Uterus (tissue), 2 donors: ENCODE results near the gene AREL1.

Source experiments
- POLR2A ChIP-seq, 2 donors: fragments of 450-650 bp; IDR thresholded peaks; one replicate each; pipeline ENCODE4 v1.6.1; 2016; ENCODE audit warnings: antibody characterized with exemption in 2 of 2, mild to moderate bottlenecking in 1 of 2, moderate library complexity in 1 of 2
- TF ChIP-seq, protein P1 (sequence below), 4 experiments: fragments of 200-600 bp in 2 of 4; fragments of 450-650 bp in 2 of 4; sonication (generic) in 2 of 4; IDR thresholded peaks; one replicate each; pipeline ENCODE4 v1.5.1; 2016 to 2019; ENCODE audit warnings: antibody characterized with exemption in 4 of 4, mild to moderate bottlenecking in 2 of 4, moderate library complexity in 1 of 4

DNA sequence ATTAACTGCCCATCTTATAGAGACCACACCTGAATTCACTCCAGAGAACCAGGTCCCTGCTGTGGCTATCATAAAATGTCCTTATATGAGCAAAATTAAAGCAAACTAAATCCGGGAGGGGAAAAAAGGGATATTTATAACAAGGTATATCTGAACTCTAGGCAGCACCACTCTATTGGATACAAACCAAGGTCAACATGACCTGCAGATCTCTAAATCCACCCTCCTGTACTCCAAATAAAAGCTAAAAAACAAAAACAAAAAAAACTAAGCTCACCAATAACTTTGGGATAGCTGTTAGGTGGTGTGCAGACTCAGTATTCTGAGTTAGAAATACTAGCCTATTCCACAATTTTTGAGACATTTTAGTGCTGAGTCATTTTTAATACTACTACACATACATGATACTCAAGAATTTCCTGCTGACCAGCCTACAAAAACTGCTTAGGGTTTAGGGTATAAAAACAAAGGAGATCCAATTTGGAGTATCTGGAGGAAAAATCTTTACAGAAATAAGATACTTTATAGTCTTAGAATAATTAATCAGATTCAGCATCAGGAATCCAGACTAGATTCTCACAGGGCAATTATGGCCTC lies 54.2 kb downstream of the AREL1 start:
- TF ChIP-seq, protein P1, sequence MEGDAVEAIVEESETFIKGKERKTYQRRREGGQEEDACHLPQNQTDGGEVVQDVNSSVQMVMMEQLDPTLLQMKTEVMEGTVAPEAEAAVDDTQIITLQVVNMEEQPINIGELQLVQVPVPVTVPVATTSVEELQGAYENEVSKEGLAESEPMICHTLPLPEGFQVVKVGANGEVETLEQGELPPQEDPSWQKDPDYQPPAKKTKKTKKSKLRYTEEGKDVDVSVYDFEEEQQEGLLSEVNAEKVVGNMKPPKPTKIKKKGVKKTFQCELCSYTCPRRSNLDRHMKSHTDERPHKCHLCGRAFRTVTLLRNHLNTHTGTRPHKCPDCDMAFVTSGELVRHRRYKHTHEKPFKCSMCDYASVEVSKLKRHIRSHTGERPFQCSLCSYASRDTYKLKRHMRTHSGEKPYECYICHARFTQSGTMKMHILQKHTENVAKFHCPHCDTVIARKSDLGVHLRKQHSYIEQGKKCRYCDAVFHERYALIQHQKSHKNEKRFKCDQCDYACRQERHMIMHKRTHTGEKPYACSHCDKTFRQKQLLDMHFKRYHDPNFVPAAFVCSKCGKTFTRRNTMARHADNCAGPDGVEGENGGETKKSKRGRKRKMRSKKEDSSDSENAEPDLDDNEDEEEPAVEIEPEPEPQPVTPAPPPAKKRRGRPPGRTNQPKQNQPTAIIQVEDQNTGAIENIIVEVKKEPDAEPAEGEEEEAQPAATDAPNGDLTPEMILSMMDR (IDR thresholded peaks at IDR 0.05): no peak
- TF ChIP-seq POLR2A (IDR thresholded peaks at IDR 0.05): no peak
